PC-3 (cell line): ENCODE measurements around the gene ADGRF3. TPM values are rescaled to one million over a fixed set of nuclear protein-coding genes. Genes with fewer than 3 reads are reported as not detected.

Experiments used
- ATAC-seq: fragments of 200-7000 bp; cut with Tn5 transposase; 2 replicates; pipeline ENCODE4 v1.9.1; 2020; ENCODE audit warnings: mild to moderate bottlenecking, moderate library complexity
- BruUV-seq: library from RNA; stranded (reverse); fragments of 400-500 nt; replicated peaks from 2 replicates; lab custom pipeline; 2021; lab: Mats Ljungman, UMichigan
- CTCF ChIA-PET: fragments of 300-600 bp; sonication (Branson Sonifier 250); formaldehyde crosslinking; loops from one replicate; lab custom pipeline; 2022; ENCODE audit warnings: antibody characterized with exemption; lab: Charles Lee
- POLR2A ChIA-PET: fragments of 300-600 bp; sonication (Branson Sonifier 250); formaldehyde crosslinking; loops from one replicate; lab custom pipeline; 2022; ENCODE audit warnings: antibody characterized with exemption; ENCODE audit not compliant: unreplicated experiment; lab: Charles Lee
- DNase-seq: peaks from one replicate; pipeline ENCODE4 v3.0.0-alpha.2; 2015
- H2AFZ ChIP-seq: fragments of 300-600 bp; sonication (generic); 2 replicates; pipeline ENCODE4 v1.6.0; 2016; ENCODE audit warnings: antibody characterized with exemption, low read length
- H3F3A ChIP-seq: fragments of 300-600 bp; sonication (generic); one replicate; pipeline ENCODE4 v1.6.0; 2017; ENCODE audit warnings: antibody characterized with exemption, low read length, control low read depth, mild to moderate bottlenecking; ENCODE audit not compliant: unreplicated experiment
- H3K27ac ChIP-seq: fragments of 300-600 bp; sonication (generic); 2 replicates; pipeline ENCODE4 v1.5.1; 2016; ENCODE audit warnings: mild to moderate bottlenecking, low read length
- H3K27me3 ChIP-seq: fragments of 300-600 bp; sonication (generic); 2 replicates; pipeline ENCODE4 v1.6.1; 2016; ENCODE audit warnings: low read length, mixed read lengths
- H3K36me3 ChIP-seq: fragments of 300-600 bp; sonication (generic); 2 replicates; pipeline ENCODE4 v1.6.1; 2016; ENCODE audit warnings: low read depth, mixed run types, low read length, mixed read lengths
- H3K4me1 ChIP-seq: fragments of 300-600 bp; sonication (generic); 2 replicates; pipeline ENCODE4 v1.5.1; 2016; ENCODE audit warnings: low read length; ENCODE audit not compliant: insufficient read depth
- H3K4me2 ChIP-seq: fragments of 300-600 bp; sonication (generic); 2 replicates; pipeline ENCODE4 v1.6.0; 2016; ENCODE audit warnings: low read length
- H3K4me3 ChIP-seq: fragments of 300-600 bp; sonication (generic); 2 replicates; pipeline ENCODE4 v1.5.1; 2016; ENCODE audit warnings: mild to moderate bottlenecking, low read length, mixed read lengths
- H3K79me2 ChIP-seq: fragments of 300-600 bp; sonication (generic); 2 replicates; pipeline ENCODE4 v1.6.1; 2017; ENCODE audit warnings: low read length, mixed read lengths
- H3K9ac ChIP-seq: fragments of 300-600 bp; sonication (generic); 2 replicates; pipeline ENCODE4 v1.6.0; 2016; ENCODE audit warnings: mild to moderate bottlenecking, low read length
- H3K9me2 ChIP-seq: fragments of 300-600 bp; sonication (generic); replicated peaks from 2 replicates; pipeline ENCODE4 v1.6.1; 2016; ENCODE audit warnings: mixed run types, low read length, mixed read lengths
- H3K9me3 ChIP-seq: fragments of 300-600 bp; sonication (generic); 2 replicates; pipeline ENCODE4 v1.6.1; 2016; ENCODE audit warnings: low read length, mixed read lengths
- H4K20me1 ChIP-seq: fragments of 300-600 bp; sonication (generic); 2 replicates; pipeline ENCODE4 v1.6.1; 2016; ENCODE audit warnings: low read length, mixed read lengths
- EZH2 ChIP-seq: fragments of 300-600 bp; sonication (generic); IDR thresholded peaks from one replicate; pipeline ENCODE4 v1.6.1; 2017; ENCODE audit warnings: antibody characterized with exemption, mild to moderate bottlenecking, low read length; ENCODE audit not compliant: unreplicated experiment
- EZH2phosphoT487 ChIP-seq: fragments of 300-600 bp; sonication (generic); IDR thresholded peaks from 2 replicates; pipeline ENCODE4 v1.6.1; 2018; ENCODE audit warnings: mild to moderate bottlenecking, antibody characterized with exemption, low read length, borderline replicate concordance
- intact Hi-C: fragments of 100-400 bp; cut with micrococcal nuclease; formaldehyde crosslinking; loops from 2 replicates; pipeline ENCODE4 v1.9.0; 2023
- total RNA-seq: library from RNA; depleted of rRNA; stranded (reverse); fragments of >200 nt; gene quantifications from 2 replicates; pipeline ENCODE4 v1.2.3, GENCODE V29; 2014
- TF ChIP-seq, protein P1 (sequence below): fragments of 300-600 bp; sonication (generic); conservative IDR thresholded peaks from 2 replicates; pipeline ENCODE4 v1.5.1; 2017; ENCODE audit warnings: antibody characterized with exemption, low read depth, mild to moderate bottlenecking, low read length

ADGRF3 gene
- total RNA-seq, 1 experiment from 2014 or later, result not detected

DNA sequence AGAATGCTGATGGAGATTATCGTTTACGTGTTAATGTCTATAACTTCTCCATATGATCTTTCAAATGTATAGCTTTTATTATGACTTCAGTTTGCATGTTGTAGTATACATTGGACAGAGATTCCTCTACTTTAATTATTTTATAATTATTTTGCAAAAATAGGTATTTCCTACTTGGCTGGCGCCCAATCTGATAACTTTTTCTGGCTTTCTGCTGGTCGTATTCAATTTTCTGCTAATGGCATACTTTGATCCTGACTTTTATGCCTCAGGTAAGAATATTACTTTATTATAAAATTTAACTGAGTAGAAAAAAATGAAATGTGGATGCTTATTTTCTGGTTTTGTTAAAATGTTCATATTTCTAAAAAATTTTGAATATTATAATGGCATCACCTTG, 18.1 kb upstream of the ADGRF3 start:
- no peaks in the 10 kb centered on the region for H3K9me3 ChIP-seq
- CTCF ChIA-PET, result no interaction called here
- peaks cover 13% of the 10 kb centered on the region for H4K20me1 ChIP-seq
- no peak overlapping the region for H3K27ac ChIP-seq
- ATAC-seq (no peak), DNase-seq (no peak)
- H3K4me1 ChIP-seq, result peaks cover 14% of the 10 kb centered on the region
- no peaks in the 10 kb centered on the region for H3K9me2 ChIP-seq
- TF ChIP-seq EZH2 (no peak), EZH2phosphoT487 (no peak)
- TF ChIP-seq, protein P1, sequence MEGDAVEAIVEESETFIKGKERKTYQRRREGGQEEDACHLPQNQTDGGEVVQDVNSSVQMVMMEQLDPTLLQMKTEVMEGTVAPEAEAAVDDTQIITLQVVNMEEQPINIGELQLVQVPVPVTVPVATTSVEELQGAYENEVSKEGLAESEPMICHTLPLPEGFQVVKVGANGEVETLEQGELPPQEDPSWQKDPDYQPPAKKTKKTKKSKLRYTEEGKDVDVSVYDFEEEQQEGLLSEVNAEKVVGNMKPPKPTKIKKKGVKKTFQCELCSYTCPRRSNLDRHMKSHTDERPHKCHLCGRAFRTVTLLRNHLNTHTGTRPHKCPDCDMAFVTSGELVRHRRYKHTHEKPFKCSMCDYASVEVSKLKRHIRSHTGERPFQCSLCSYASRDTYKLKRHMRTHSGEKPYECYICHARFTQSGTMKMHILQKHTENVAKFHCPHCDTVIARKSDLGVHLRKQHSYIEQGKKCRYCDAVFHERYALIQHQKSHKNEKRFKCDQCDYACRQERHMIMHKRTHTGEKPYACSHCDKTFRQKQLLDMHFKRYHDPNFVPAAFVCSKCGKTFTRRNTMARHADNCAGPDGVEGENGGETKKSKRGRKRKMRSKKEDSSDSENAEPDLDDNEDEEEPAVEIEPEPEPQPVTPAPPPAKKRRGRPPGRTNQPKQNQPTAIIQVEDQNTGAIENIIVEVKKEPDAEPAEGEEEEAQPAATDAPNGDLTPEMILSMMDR, result no peak
- no peak overlapping the region for H2AFZ ChIP-seq
- no TSS peak for BruUV-seq
- peaks cover 25% of the 10 kb centered on the region for H3K36me3 ChIP-seq
- H3K4me3 ChIP-seq, result no peak overlapping the region
- H3K27me3 ChIP-seq, result no peaks in the 10 kb centered on the region
- no peak overlapping the region for H3K4me2 ChIP-seq
- peaks cover 60% of the 10 kb centered on the region for H3K79me2 ChIP-seq
- H3K9ac ChIP-seq, result no peak overlapping the region
- no peaks in the 10 kb centered on the region for H3F3A ChIP-seq
- intact Hi-C loops, result no loop called here
- POLR2A ChIA-PET, result no interaction called here

DNA sequence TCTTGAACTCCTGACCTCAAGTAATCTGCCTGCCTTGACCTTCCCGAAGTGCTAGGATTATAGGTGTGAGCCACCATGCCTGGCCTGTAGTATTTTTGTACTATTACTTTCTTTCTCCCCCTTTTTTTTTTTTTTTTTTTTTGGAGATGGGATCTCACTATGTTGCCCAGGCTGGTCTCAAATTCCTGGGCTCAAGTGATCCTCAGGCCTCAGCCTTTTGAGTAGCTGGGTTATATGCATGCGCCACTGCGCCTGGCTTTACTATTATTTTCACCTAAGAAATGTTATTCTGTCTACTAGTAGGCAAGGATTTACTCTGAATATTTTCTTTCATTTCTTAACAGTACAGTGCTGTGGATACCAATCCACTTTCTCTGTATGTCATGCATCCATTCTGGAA, 17.4 kb upstream of the ADGRF3 start:
- DNase-seq (no peak), ATAC-seq (no peak)
- Histone ChIP-seq H3K9me2 (no peaks in the 10 kb centered on the region), H3K4me1 (peaks cover 14% of the 10 kb centered on the region), H3K27ac (no peak overlapping the region), H3K9ac (no peak overlapping the region), H3K4me3 (no peak overlapping the region), H3K4me2 (no peak overlapping the region), H4K20me1 (peaks cover 13% of the 10 kb centered on the region), H3K79me2 (peaks cover 67% of the 10 kb centered on the region), H2AFZ (no peak overlapping the region), H3K27me3 (no peaks in the 10 kb centered on the region), H3K9me3 (no peaks in the 10 kb centered on the region), H3K36me3 (peaks cover 22% of the 10 kb centered on the region), H3F3A (no peaks in the 10 kb centered on the region)
- TF ChIP-seq EZH2 (no peak), EZH2phosphoT487 (no peak)
- TF ChIP-seq, protein P1, result no peak
- no TSS peak for BruUV-seq
- ChIA-PET POLR2A (no interaction called here), CTCF (no interaction called here)
- intact Hi-C loops, result no loop called here

GRCh38 chr2:26363323-26363722, 16.7 kb upstream of the ADGRF3 start:
- intact Hi-C loops, result no loop called here
- no peak overlapping the region for H3K9ac ChIP-seq
- H4K20me1 ChIP-seq, result peaks cover 13% of the 10 kb centered on the region
- H3K9me3 ChIP-seq, result no peaks in the 10 kb centered on the region
- peak; percentile 87 for ATAC-seq
- H3K27me3 ChIP-seq, result no peaks in the 10 kb centered on the region
- POLR2A ChIA-PET, result no interaction called here
- no peak overlapping the region for H3K4me3 ChIP-seq
- H2AFZ ChIP-seq, result no peak overlapping the region
- H3K27ac ChIP-seq, result peak overlapping the region; percentile 2; the same call in 1 of the 2 replicates
- no peaks in the 10 kb centered on the region for H3K9me2 ChIP-seq
- TF ChIP-seq, protein P1, result no peak
- no peak for TF ChIP-seq EZH2
- no peak for TF ChIP-seq EZH2phosphoT487
- H3K4me1 ChIP-seq, result peaks cover 14% of the 10 kb centered on the region
- no TSS peak for BruUV-seq
- CTCF ChIA-PET, result no interaction called here
- peak overlapping the region; percentile 49 for H3K4me2 ChIP-seq
- peaks cover 73% of the 10 kb centered on the region for H3K79me2 ChIP-seq
- H3K36me3 ChIP-seq, result peaks cover 19% of the 10 kb centered on the region
- peak; percentile 75 for DNase-seq
- H3F3A ChIP-seq, result no peaks in the 10 kb centered on the region
